Measurements from ENCODE around the gene SPAAR. TPM values are rescaled to one million over a fixed set of nuclear protein-coding genes. Genes with fewer than 3 reads are reported as not detected.
"Not testable (repeated sequence)": the region's sequence is repeated elsewhere in the genome, so short reads cannot be mapped to it uniquely, and the experiment has no call there.

SPAAR gene
- total and polyA plus RNA-seq, 9 of the 15 experiments (the other 6 are each of a cell fraction or from before 2014, with no cell fraction given) = not detected

GRCh38 chr9:35934069-35934468 lies 24.8 kb downstream of the SPAAR start:
- H3K27ac ChIP-seq (ENCODE audit: extremely low read depth, low read depth, low read length); CTCF ChIA-PET (ENCODE audit: low intra/inter-chr PET ratio); FAIRE-seq; intact Hi-C loops (cut with micrococcal nuclease); BruUV-seq (replicated peaks); H3K79me2 ChIP-seq (ENCODE audit: control insufficient read depth, insufficient read depth, low read length); H3K4me1 ChIP-seq (replicated peaks in 1 of 2; ENCODE audit: control insufficient read depth in 2 of 2, insufficient read depth in 2 of 2, low read length in 2 of 2); ATAC-seq; H3K9ac ChIP-seq (ENCODE audit: insufficient read depth in 1 of 2, low read depth in 2 of 2, low read length in 2 of 2); DNase-seq (ENCODE audit: extremely low read depth in 1 of 4, low spot score in 3 of 4); H3K36me3 ChIP-seq (ENCODE audit: control insufficient read depth, insufficient read depth, low read length); H3K4me3 ChIP-seq; POLR2A ChIA-PET; in situ Hi-C loops (cut with MboI); H3K4me2 ChIP-seq (ENCODE audit: insufficient read depth, low read length); H3K9me1 ChIP-seq (ENCODE audit: control insufficient read depth, insufficient read depth, low read length); H2AFZ ChIP-seq (ENCODE audit: low read depth, low read length); H3K27me3 ChIP-seq (ENCODE audit: control insufficient read depth in 2 of 2, insufficient read depth in 2 of 2, low read length in 2 of 2); H4K20me1 ChIP-seq (replicated peaks; ENCODE audit: control insufficient read depth, insufficient read depth, low read length); H3K9me3 ChIP-seq (replicated peaks; ENCODE audit: control insufficient read depth, insufficient read depth, low read depth, low read length): not testable (repeated sequence)
- 71% methylated on average over 4 of the region's 6 CpGs for whole genome bisulfite sequencing (ENCODE audit: insufficient coverage, low coverage, missing lambda C conversion rate)

- no peak for DNase-seq (ENCODE audit: extremely low read depth in 1 of 4, low spot score in 3 of 4)
- Histone ChIP-seq H3K4me1 (replicated peaks in 1 of 2; ENCODE audit: control insufficient read depth in 2 of 2, insufficient read depth in 2 of 2, low read length in 2 of 2) (no peaks in the 10 kb centered on the region; a peak in 1 of 5 replicates), H4K20me1 (replicated peaks; ENCODE audit: control insufficient read depth, insufficient read depth, low read length) (no peaks in the 10 kb centered on the region), H3K79me2 (ENCODE audit: control insufficient read depth, insufficient read depth, low read length) (no peaks in the 10 kb centered on the region), H3K9ac (ENCODE audit: insufficient read depth in 1 of 2, low read depth in 2 of 2, low read length in 2 of 2) (no peak overlapping the region), H3K27ac (ENCODE audit: extremely low read depth, low read depth, low read length) (no peak overlapping the region), H3K4me2 (ENCODE audit: insufficient read depth, low read length) (no peak overlapping the region), H3K27me3 (ENCODE audit: control insufficient read depth in 2 of 2, insufficient read depth in 2 of 2, low read length in 2 of 2) (no peaks in the 10 kb centered on the region), H3K4me3 (no peak overlapping the region), H3K9me1 (ENCODE audit: control insufficient read depth, insufficient read depth, low read length) (no peaks in the 10 kb centered on the region), H3K9me3 (replicated peaks; ENCODE audit: control insufficient read depth, insufficient read depth, low read depth, low read length) (no peaks in the 10 kb centered on the region), H2AFZ (ENCODE audit: low read depth, low read length) (no peak overlapping the region), H3K36me3 (ENCODE audit: control insufficient read depth, insufficient read depth, low read length) (no peaks in the 10 kb centered on the region)
- intact Hi-C loops (cut with micrococcal nuclease) (no loop called here), in situ Hi-C loops (cut with MboI) (no loop called here)
- BruUV-seq (replicated peaks) = no TSS peak
- POLR2A ChIA-PET = no interaction called here
- FAIRE-seq = no peak
- CTCF ChIA-PET (ENCODE audit: low intra/inter-chr PET ratio) = no interaction called here
- whole genome bisulfite sequencing (ENCODE audit: insufficient coverage, low coverage, missing lambda C conversion rate) = 78% methylated on average over 4 of the region's 4 CpGs
- no peak for ATAC-seq
- TF ChIP-seq RB1 (IDR thresholded peaks at IDR 0.05; ENCODE audit: low read depth) (no peak), MXD1 (CRISPR knock-in tag; IDR thresholded peaks at IDR 0.05; ENCODE audit: borderline replicate concordance, poor library complexity, severe bottlenecking) (no peak), NUFIP1 (IDR thresholded peaks at IDR 0.05; ENCODE audit: partially characterized antibody) (no peak), DEAF1 (CRISPR knock-in tag; IDR thresholded peaks at IDR 0.05) (no peak), TBL1XR1 (IDR thresholded peaks at IDR 0.05; ENCODE audit: low read length in 2 of 2) (no peak), ZNF609 (CRISPR knock-in tag; IDR thresholded peaks at IDR 0.05; ENCODE audit: borderline replicate concordance) (no peak), XRCC5 (IDR thresholded peaks at IDR 0.05; ENCODE audit: low read depth, low read length) (no peak), FOXP1 (CRISPR knock-in tag; IDR thresholded peaks at IDR 0.05) (no peak)
Observed at GRCh38 chr9:35935261-35935660, 26.0 kb downstream of the SPAAR start.

Measured in K562 (cell line).